ENCODE data around the gene DENND5B.

- no peak for TF ChIP-seq POLR2AphosphoS5 (IDR thresholded peaks at IDR 0.05)
- TF ChIP-seq, protein P1, sequence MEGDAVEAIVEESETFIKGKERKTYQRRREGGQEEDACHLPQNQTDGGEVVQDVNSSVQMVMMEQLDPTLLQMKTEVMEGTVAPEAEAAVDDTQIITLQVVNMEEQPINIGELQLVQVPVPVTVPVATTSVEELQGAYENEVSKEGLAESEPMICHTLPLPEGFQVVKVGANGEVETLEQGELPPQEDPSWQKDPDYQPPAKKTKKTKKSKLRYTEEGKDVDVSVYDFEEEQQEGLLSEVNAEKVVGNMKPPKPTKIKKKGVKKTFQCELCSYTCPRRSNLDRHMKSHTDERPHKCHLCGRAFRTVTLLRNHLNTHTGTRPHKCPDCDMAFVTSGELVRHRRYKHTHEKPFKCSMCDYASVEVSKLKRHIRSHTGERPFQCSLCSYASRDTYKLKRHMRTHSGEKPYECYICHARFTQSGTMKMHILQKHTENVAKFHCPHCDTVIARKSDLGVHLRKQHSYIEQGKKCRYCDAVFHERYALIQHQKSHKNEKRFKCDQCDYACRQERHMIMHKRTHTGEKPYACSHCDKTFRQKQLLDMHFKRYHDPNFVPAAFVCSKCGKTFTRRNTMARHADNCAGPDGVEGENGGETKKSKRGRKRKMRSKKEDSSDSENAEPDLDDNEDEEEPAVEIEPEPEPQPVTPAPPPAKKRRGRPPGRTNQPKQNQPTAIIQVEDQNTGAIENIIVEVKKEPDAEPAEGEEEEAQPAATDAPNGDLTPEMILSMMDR (IDR thresholded peaks at IDR 0.05 in 8 of 11, conservative IDR thresholded peaks at IDR 0.05 in 3 of 11) = no peak
Measured at GRCh38 chr12:31627456-31628054, 36.6 kb upstream of the DENND5B start.
